Naive thymus-derived CD4-positive, alpha-beta T cell (primary cell): ENCODE measurements around the gene HNRNPUL1. TPM values are rescaled to one million over a fixed set of nuclear protein-coding genes. Genes with fewer than 3 reads are reported as not detected.

Source experiments
- ATAC-seq: fragments of 150-1000 bp; cut with Tn5 transposase; 2 replicates; pipeline ENCODE4 v1.10.0; 2021; ENCODE audit warnings: mild to moderate bottlenecking, moderate library complexity
- CTCF ChIA-PET: fragments of 350-600 bp; sonication (Branson Sonifier 250); formaldehyde crosslinking; loops from one replicate; lab custom pipeline; 2021; ENCODE audit warnings: antibody characterized with exemption; lab: Charles Lee
- POLR2A ChIA-PET: fragments of 350-600 bp; sonication (Branson Sonifier 250); formaldehyde crosslinking; loops from one replicate; lab custom pipeline; 2021; ENCODE audit warnings: antibody characterized with exemption, inconsistent platforms; lab: Charles Lee
- DNase-seq, 9 donors: peaks; one replicate each; pipeline versions ENCODE4 v3.0.0 to v3.0.0-alpha.2; 2020 to 2022; ENCODE audit warnings: mixed read lengths in 1 of 9
- H3K27ac ChIP-seq: one replicate; pipeline ENCODE4 v1.7.0; 2013; ENCODE audit warnings: mild to moderate bottlenecking, low read depth, low read length, moderate library complexity
- H3K27me3 ChIP-seq, 2 donors: one replicate each; pipeline ENCODE4 v1.7.0; 2013; ENCODE audit warnings: low read length in 2 of 2, mild to moderate bottlenecking in 2 of 2, moderate library complexity in 2 of 2; ENCODE audit not compliant: control insufficient read depth in 2 of 2, insufficient read depth in 2 of 2
- H3K36me3 ChIP-seq, 3 experiments: 1 replicate in 2 of 3; 2 replicates in 1 of 3; pipeline ENCODE4 v1.7.0; 2013; ENCODE audit warnings: low read length in 3 of 3, mild to moderate bottlenecking in 3 of 3, moderate library complexity in 1 of 3; ENCODE audit not compliant: insufficient read depth in 3 of 3, control insufficient read depth in 2 of 3
- H3K4me1 ChIP-seq, 2 donors: one replicate each; pipeline ENCODE4 v1.7.0; 2013; ENCODE audit warnings: low read length in 2 of 2, mild to moderate bottlenecking in 2 of 2, moderate library complexity in 1 of 2; ENCODE audit not compliant: control insufficient read depth in 2 of 2, insufficient read depth in 2 of 2
- H3K4me3 ChIP-seq: 2 replicates; pipeline ENCODE4 v1.7.0; 2013; ENCODE audit warnings: mild to moderate bottlenecking, low read length
- H3K9me3 ChIP-seq, 3 experiments: 1 replicate in 2 of 3; 2 replicates in 1 of 3; pipeline ENCODE4 v1.7.0; 2013; ENCODE audit warnings: low read length in 3 of 3; ENCODE audit not compliant: control insufficient read depth in 2 of 3
- H3K27ac Mint-ChIP-seq, 9 donors: one replicate each; pipeline ENCODE4 v1.8.0; 2020 to 2022; ENCODE audit warnings: mixed read lengths in 9 of 9, mild to moderate bottlenecking in 8 of 9, moderate library complexity in 5 of 9, inconsistent platforms in 2 of 9
- H3K27me3 Mint-ChIP-seq, 5 donors: one replicate each; pipeline ENCODE4 v1.8.0; 2021 to 2022; ENCODE audit warnings: mixed read lengths in 5 of 5, mild to moderate bottlenecking in 1 of 5
- H3K36me3 Mint-ChIP-seq, 5 donors: one replicate each; pipeline ENCODE4 v1.8.0; 2020 to 2022; ENCODE audit warnings: mixed read lengths in 5 of 5, mild to moderate bottlenecking in 3 of 5, inconsistent platforms in 1 of 5
- H3K4me1 Mint-ChIP-seq, 7 donors: one replicate each; pipeline ENCODE4 v1.8.0; 2020 to 2022; ENCODE audit warnings: mixed read lengths in 7 of 7, mild to moderate bottlenecking in 3 of 7, inconsistent platforms in 1 of 7
- H3K4me3 Mint-ChIP-seq, 10 donors: one replicate each; pipeline ENCODE4 v1.8.0; 2020 to 2022; ENCODE audit warnings: mild to moderate bottlenecking in 10 of 10, mixed read lengths in 10 of 10, moderate library complexity in 6 of 10, inconsistent platforms in 2 of 10
- H3K9me3 Mint-ChIP-seq, 11 donors: one replicate each; pipeline ENCODE4 v1.8.0; 2020 to 2022; ENCODE audit warnings: mixed read lengths in 11 of 11, mild to moderate bottlenecking in 4 of 11, inconsistent platforms in 1 of 11, moderate library complexity in 1 of 11
- intact Hi-C, 2 donors: fragments of 100-400 bp; cut with micrococcal nuclease; formaldehyde crosslinking; loops; one replicate each; pipeline ENCODE4 v1.15.1; 2023
- polyA plus RNA-seq, 2 donors: library from polyadenylated mRNA; unstranded; fragments of 300-500 nt; fragmentation: Illumina TruSeq; gene quantifications; one replicate each; pipeline ENCODE4 v1.2.3, GENCODE V29; 2021
- total RNA-seq, 6 experiments: library from RNA in 5 of 6; stranded (reverse) in 5 of 6; gene quantifications; 1 replicate in 5 of 6; 2 replicates in 1 of 6; pipeline ENCODE4 v1.2.3 and lab custom pipeline; 2021 to 2026

HNRNPUL1 gene
- total and polyA plus RNA-seq, 7 experiments from 2014 or later: 51.4 to 319 (median 270) TPM

DNA sequence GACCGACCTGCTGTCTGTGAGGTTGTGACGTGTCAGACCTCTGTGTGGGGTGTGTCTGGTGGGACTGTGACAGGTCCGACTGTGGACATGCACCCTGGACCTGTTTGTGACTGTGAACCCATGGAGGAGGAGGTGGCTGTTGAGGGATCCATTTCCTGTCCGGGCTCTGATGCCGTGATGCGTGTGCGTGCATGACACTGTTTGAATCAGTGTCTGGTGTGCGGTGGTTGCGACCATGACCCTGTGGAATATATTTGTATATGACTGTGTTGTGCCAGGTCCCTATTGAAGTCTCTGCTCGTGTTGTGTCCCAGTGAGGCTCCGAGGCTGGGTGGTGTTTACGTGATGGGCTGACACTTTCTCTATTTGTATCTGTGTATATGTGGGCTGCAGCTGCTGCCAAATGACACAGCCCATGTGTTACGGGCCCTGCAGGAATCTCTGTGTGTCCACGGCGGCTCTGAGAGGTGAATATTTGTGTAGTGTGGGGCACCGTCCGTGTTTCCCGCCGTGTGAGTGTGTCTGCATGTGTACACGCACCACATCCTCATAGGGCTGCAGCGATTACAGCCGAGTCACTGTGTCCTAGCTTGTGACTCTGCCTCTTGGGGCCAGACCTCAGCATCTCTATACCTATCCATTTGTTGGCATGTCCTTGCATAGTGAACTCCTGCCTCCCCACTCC lies 64.1 kb downstream of the HNRNPUL1 start:
- H3K36me3 ChIP-seq: peaks cover 0 to 47% (median 30%) of the 10 kb centered on the region in 3 experiments
- peaks cover 52 to 75% (median 65%) of the 10 kb centered on the region in 7 donors for H3K4me1 Mint-ChIP-seq
- ChIA-PET CTCF (interaction anchor here (0.8 to 2.2 kb wide), 4 partner anchors 20 to 66 kb away, joined by 3 to 6 read pairs (median 4); no protein-coding TSS in a partner anchor), POLR2A (interaction anchor here (1.4 to 6.4 kb wide), 8 partner anchors 11 to 65 kb away, joined by 5 to 51 read pairs (median 8); partner anchors contain the start of genes CCDC97, HNRNPUL1 and TGFB1)
- H3K9me3 ChIP-seq: no peaks in the 10 kb centered on the region
- H3K27me3 Mint-ChIP-seq: no peaks in the 10 kb centered on the region
- peaks cover 13 to 49% (median 28%) of the 10 kb centered on the region in 5 donors for H3K36me3 Mint-ChIP-seq
- H3K4me3 Mint-ChIP-seq: peak overlapping the region; percentile 74 to 88 (median 82)
- H3K27ac ChIP-seq: peak overlapping the region; percentile 85
- H3K27ac Mint-ChIP-seq: peak overlapping the region; percentile 86 to 99 (median 94)
- H3K4me1 ChIP-seq: peaks cover 36 to 59% of the 10 kb centered on the region in 2 donors
- DNase-seq (peak in 3 of 9 donors; percentile 39 to 50 (median 42)), ATAC-seq (peak; percentile 17)
- H3K27me3 ChIP-seq: no peaks in the 10 kb centered on the region
- intact Hi-C loops: loop anchor here (1.0 kb wide), 1 partner anchor 23 kb away; no protein-coding TSS in a partner anchor
- H3K4me3 ChIP-seq: peak overlapping the region; percentile 42
- peaks cover 0 to 6% (median 0%) of the 10 kb centered on the region in 11 donors for H3K9me3 Mint-ChIP-seq

DNA sequence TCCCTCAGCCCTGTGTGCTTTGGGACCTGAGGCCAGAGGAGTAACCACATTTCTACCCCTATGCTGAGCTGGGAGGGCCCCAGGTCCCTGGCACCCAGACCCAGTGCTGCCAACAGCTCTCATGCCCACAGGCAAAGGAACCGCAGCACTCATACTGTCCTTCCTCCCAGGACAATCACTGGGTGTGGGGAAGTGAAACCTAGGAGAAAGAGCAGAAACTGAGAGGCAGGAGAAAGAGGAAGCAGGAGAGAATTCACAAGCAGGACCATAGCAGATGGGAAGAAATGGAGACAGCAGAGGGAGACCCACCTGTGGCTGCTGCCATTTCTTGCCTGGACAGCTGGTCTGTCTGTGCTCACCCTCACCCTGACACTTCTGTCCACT lies 64.7 kb downstream of the HNRNPUL1 start:
- ChIA-PET CTCF (interaction anchor here (0.6 to 2.2 kb wide), 4 partner anchors 20 to 225 kb away, joined by 3 to 6 read pairs (median 4); no protein-coding TSS in a partner anchor), POLR2A (interaction anchor here (1.4 to 6.4 kb wide), 7 partner anchors 12 to 65 kb away, joined by 5 to 51 read pairs (median 8); partner anchors contain the start of genes CCDC97, HNRNPUL1 and TGFB1)
- peaks cover 0 to 48% (median 30%) of the 10 kb centered on the region in 3 experiments for H3K36me3 ChIP-seq
- Mint-ChIP-seq H3K36me3 (peaks cover 13 to 51% (median 28%) of the 10 kb centered on the region in 5 donors), H3K4me3 (peak overlapping the region; percentile 74 to 88 (median 82)), H3K4me1 (peaks cover 51 to 77% (median 65%) of the 10 kb centered on the region in 7 donors), H3K9me3 (peaks cover 0 to 6% (median 0%) of the 10 kb centered on the region in 11 donors), H3K27me3 (no peaks in the 10 kb centered on the region), H3K27ac (peak overlapping the region; percentile 86 to 99 (median 94))
- peak overlapping the region; percentile 42 for H3K4me3 ChIP-seq
- H3K4me1 ChIP-seq: peaks cover 36 to 59% of the 10 kb centered on the region in 2 donors
- no peaks in the 10 kb centered on the region for H3K27me3 ChIP-seq
- peak overlapping the region; percentile 85 for H3K27ac ChIP-seq
- ATAC-seq (no peak), DNase-seq (no peak)
- no peaks in the 10 kb centered on the region for H3K9me3 ChIP-seq
- intact Hi-C loops: loop anchor here (1.0 kb wide), 1 partner anchor 22 kb away; no protein-coding TSS in a partner anchor

DNA sequence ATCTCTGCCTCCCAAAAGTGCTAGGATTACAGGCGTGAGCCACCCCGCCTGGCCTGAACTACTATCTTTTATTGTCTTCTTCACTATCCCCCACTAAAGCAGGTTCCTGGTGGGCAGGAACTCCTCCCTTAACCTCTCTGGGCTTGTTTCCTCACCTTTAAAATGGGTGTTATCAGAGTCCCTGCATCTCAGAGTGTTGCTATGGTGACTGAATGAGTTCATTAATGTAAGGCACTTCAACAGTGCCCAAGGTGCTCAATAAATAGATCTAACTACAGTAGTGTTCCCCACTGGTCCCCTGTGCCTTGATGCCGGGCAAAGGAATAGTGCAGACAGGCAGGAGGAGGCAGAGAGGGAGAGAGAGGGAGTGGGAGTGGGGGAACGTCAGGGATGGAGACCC lies 66.3 kb downstream of the HNRNPUL1 start:
- peaks cover 4 to 52% (median 24%) of the 10 kb centered on the region in 3 experiments for H3K36me3 ChIP-seq
- no peaks in the 10 kb centered on the region for H3K27me3 Mint-ChIP-seq
- H3K9me3 Mint-ChIP-seq: peaks cover 0 to 4% (median 0%) of the 10 kb centered on the region in 11 donors
- H3K4me3 Mint-ChIP-seq: peak overlapping the region in 8 of 10 donors; percentile 2 to 73 (median 40)
- DNase-seq (no peak), ATAC-seq (no peak)
- intact Hi-C loops: no loop called here
- H3K9me3 ChIP-seq: no peaks in the 10 kb centered on the region
- POLR2A ChIA-PET: no interaction called here
- peak overlapping the region; percentile 11 for H3K4me3 ChIP-seq
- H3K27ac Mint-ChIP-seq: peak overlapping the region; percentile 34 to 94 (median 77)
- H3K4me1 Mint-ChIP-seq: peaks cover 45 to 69% (median 63%) of the 10 kb centered on the region in 7 donors
- H3K27ac ChIP-seq: no peak overlapping the region
- no peaks in the 10 kb centered on the region for H3K27me3 ChIP-seq
- peaks cover 13 to 48% (median 27%) of the 10 kb centered on the region in 5 donors for H3K36me3 Mint-ChIP-seq
- H3K4me1 ChIP-seq: peaks cover 36 to 64% of the 10 kb centered on the region in 2 donors
- CTCF ChIA-PET: interaction anchor here (0.6 kb wide), 1 partner anchor 1076 kb away, joined by 4 read pairs; no protein-coding TSS in a partner anchor

- Histone ChIP-seq H3K9me3 (no peaks in the 10 kb centered on the region), H3K27ac (no peak overlapping the region), H3K4me3 (no peak overlapping the region), H3K27me3 (no peaks in the 10 kb centered on the region), H3K36me3 (peaks cover 4 to 55% (median 24%) of the 10 kb centered on the region in 3 experiments), H3K4me1 (peaks cover 36 to 61% of the 10 kb centered on the region in 2 donors)
- peaks cover 13 to 47% (median 26%) of the 10 kb centered on the region in 5 donors for H3K36me3 Mint-ChIP-seq
- intact Hi-C loops: no loop called here
- ATAC-seq (no peak), DNase-seq (no peak)
- peak overlapping the region; percentile 25 to 89 (median 81) for H3K27ac Mint-ChIP-seq
- peak overlapping the region in 4 of 10 donors; percentile 4 to 45 (median 22) for H3K4me3 Mint-ChIP-seq
- POLR2A ChIA-PET: interaction anchor here (0.6 kb wide), 1 partner anchor 65 kb away, joined by 4 read pairs; no protein-coding TSS in a partner anchor
- peaks cover 0 to 5% (median 0%) of the 10 kb centered on the region in 11 donors for H3K9me3 Mint-ChIP-seq
- CTCF ChIA-PET: interaction anchor here (2.3 kb wide), 1 partner anchor 24 kb away, joined by 8 read pairs; no protein-coding TSS in a partner anchor
- H3K4me1 Mint-ChIP-seq: peaks cover 42 to 67% (median 60%) of the 10 kb centered on the region in 7 donors
- H3K27me3 Mint-ChIP-seq: no peaks in the 10 kb centered on the region
Measured at GRCh38 chr19:41330946-41331678, 66.9 kb downstream of the HNRNPUL1 start.

DNA sequence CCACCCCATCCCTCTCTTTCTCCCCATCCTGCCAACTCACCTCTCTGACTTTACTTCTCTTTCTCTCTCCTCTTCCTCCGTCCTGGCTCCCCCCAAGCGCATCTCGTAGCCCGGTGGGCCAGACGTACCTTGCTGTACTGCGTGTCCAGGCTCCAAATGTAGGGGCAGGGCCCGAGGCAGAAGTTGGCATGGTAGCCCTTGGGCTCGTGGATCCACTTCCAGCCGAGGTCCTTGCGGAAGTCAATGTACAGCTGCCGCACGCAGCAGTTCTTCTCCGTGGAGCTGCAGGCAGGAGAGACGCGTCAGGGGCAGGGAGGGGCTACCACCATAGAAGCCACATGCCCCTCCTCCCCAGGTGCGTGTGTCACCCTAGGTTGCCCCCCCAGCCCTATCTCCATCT lies 67.8 kb downstream of the HNRNPUL1 start:
- Histone ChIP-seq H3K9me3 (no peaks in the 10 kb centered on the region), H3K36me3 (peaks cover 4 to 61% (median 24%) of the 10 kb centered on the region in 3 experiments), H3K4me3 (no peak overlapping the region), H3K27me3 (no peaks in the 10 kb centered on the region), H3K27ac (no peak overlapping the region), H3K4me1 (peaks cover 27 to 52% of the 10 kb centered on the region in 2 donors)
- intact Hi-C loops: no loop called here
- no peak for ATAC-seq
- DNase-seq: no peak
- ChIA-PET POLR2A (interaction anchor here (0.6 kb wide), 1 partner anchor 7 kb away, joined by 3 read pairs; no protein-coding TSS in a partner anchor), CTCF (interaction anchor here (2.3 kb wide), 1 partner anchor 23 kb away, joined by 8 read pairs; no protein-coding TSS in a partner anchor)
- Mint-ChIP-seq H3K27me3 (no peaks in the 10 kb centered on the region), H3K9me3 (peaks cover 0 to 4% (median 0%) of the 10 kb centered on the region in 11 donors), H3K4me1 (peaks cover 33 to 63% (median 51%) of the 10 kb centered on the region in 7 donors), H3K36me3 (peaks cover 13 to 41% (median 23%) of the 10 kb centered on the region in 5 donors), H3K4me3 (peak overlapping the region in 2 of 10 donors; percentile 20 to 45), H3K27ac (peak overlapping the region in 8 of 9 donors; percentile 25 to 88 (median 82))
